H1 (cell line): ENCODE data around the gene NFIC. TPM values are rescaled to one million over a fixed set of nuclear protein-coding genes. Genes with fewer than 3 reads are reported as not detected.

Source experiments
- CTCF ChIA-PET: fragments of 300-600 bp; sonication (Branson Sonifier 250); formaldehyde crosslinking; loops from one replicate; lab custom pipeline; 2021; ENCODE audit not compliant: partially characterized antibody; lab: Charles Lee
- POLR2A ChIA-PET: fragments of 300-600 bp; sonication (Branson Sonifier 250); formaldehyde crosslinking; loops from one replicate; lab custom pipeline; 2021; ENCODE audit warnings: inconsistent platforms; ENCODE audit not compliant: partially characterized antibody; lab: Charles Lee
- DNase-seq, 2 experiments: peaks; one replicate each; pipeline versions ENCODE4 v3.0.0 to v3.0.0-alpha.2; 2010 to 2022; ENCODE audit warnings: low spot score in 2 of 2, low read depth in 1 of 2, mixed read lengths in 1 of 2
- FAIRE-seq: peaks from 2 replicates; lab custom pipeline; 2011; peaks lifted over from hg19 to GRCh38; lab: Jason Lieb, UNC
- H2AFZ ChIP-seq: 2 replicates; pipeline ENCODE4 v1.8.1; 2012; ENCODE audit warnings: low read length, inconsistent platforms
- H2AK5ac ChIP-seq: 2 replicates; pipeline ENCODE4 v1.6.1; 2013; ENCODE audit warnings: low read depth, low read length
- H2BK120ac ChIP-seq: replicated peaks from 2 replicates; pipeline ENCODE3; 2013; ENCODE audit warnings: low read depth, low read length, inconsistent platforms
- H2BK12ac ChIP-seq: 2 replicates; pipeline ENCODE4 v1.6.1; 2013; ENCODE audit warnings: low read depth, low read length
- H2BK15ac ChIP-seq: 2 replicates; pipeline ENCODE4 v1.6.1; 2013; ENCODE audit warnings: low read length
- H2BK20ac ChIP-seq: 2 replicates; pipeline ENCODE4 v1.6.1; 2013; ENCODE audit warnings: low read length
- H2BK5ac ChIP-seq: 2 replicates; pipeline ENCODE4 v1.6.1; 2013; ENCODE audit warnings: low read depth, low read length
- H3K14ac ChIP-seq: 2 replicates; pipeline ENCODE4 v1.6.1; 2013; ENCODE audit warnings: inconsistent platforms; ENCODE audit not compliant: insufficient read length
- H3K18ac ChIP-seq: 2 replicates; pipeline ENCODE4 v1.6.1; 2013; ENCODE audit warnings: low read length; ENCODE audit errors: extremely low read depth
- H3K23ac ChIP-seq: 2 replicates; pipeline ENCODE4 v1.6.1; 2013; ENCODE audit warnings: inconsistent platforms; ENCODE audit not compliant: insufficient read length
- H3K23me2 ChIP-seq: 2 replicates; pipeline ENCODE4 v1.6.1; 2013; ENCODE audit warnings: low read depth, low read length
- H3K27ac ChIP-seq: 2 replicates; pipeline ENCODE4 v1.6.1; 2011; ENCODE audit warnings: low read depth, low read length, inconsistent platforms
- H3K27me3 ChIP-seq, 4 experiments: replicated peaks in 1 of 4; 1 replicate in 1 of 4; 2 replicates in 3 of 4; pipeline versions ENCODE4 v1.6.1 to v1.8.1; 2011 to 2013; ENCODE audit warnings: low read length in 3 of 4, mild to moderate bottlenecking in 3 of 4, inconsistent platforms in 2 of 4, mixed read lengths in 2 of 4, moderate library complexity in 1 of 4; ENCODE audit not compliant: control insufficient read depth in 3 of 4, insufficient read depth in 3 of 4; ENCODE audit errors: extremely low read depth in 1 of 4
- H3K36me3 ChIP-seq, 4 experiments: 2 replicates each; pipeline versions ENCODE4 v1.6.1 to v1.8.1; 2011 to 2013; ENCODE audit warnings: mild to moderate bottlenecking in 4 of 4, low read length in 3 of 4, moderate library complexity in 2 of 4, control low read depth in 1 of 4, inconsistent platforms in 1 of 4; ENCODE audit not compliant: insufficient read depth in 4 of 4, control insufficient read depth in 2 of 4
- H3K4ac ChIP-seq: replicated peaks from 2 replicates; pipeline ENCODE3; 2013; ENCODE audit warnings: low read length, low read depth, mixed read lengths, inconsistent platforms; ENCODE audit not compliant: insufficient read length
- H3K4me1 ChIP-seq, 4 experiments: replicated peaks in 1 of 4; 1 replicate in 1 of 4; 2 replicates in 3 of 4; pipeline versions ENCODE4 v1.6.1 to v1.8.1; 2011 to 2013; ENCODE audit warnings: low read length in 3 of 4, inconsistent platforms in 2 of 4, mixed read lengths in 1 of 4; ENCODE audit not compliant: insufficient read depth in 4 of 4, control insufficient read depth in 3 of 4
- H3K4me2 ChIP-seq, 2 experiments: 2 replicates each; pipeline versions ENCODE4 v1.6.1 to v1.8.1; 2011 to 2013; ENCODE audit warnings: low read depth in 2 of 2, low read length in 2 of 2, control low read depth in 1 of 2, inconsistent platforms in 1 of 2, mild to moderate bottlenecking in 1 of 2; ENCODE audit not compliant: insufficient read depth in 1 of 2
- H3K4me3 ChIP-seq, 4 experiments: fragments of 200-600, 300-600 bp in 1 of 4; sonication (generic), shearing (Covaris generic), sonication (Bioruptor Twin) in 1 of 4; 2 replicates each; pipeline versions ENCODE4 v1.5.1 to v1.8.1; 2011 to 2016; ENCODE audit warnings: low read length in 4 of 4, low read depth in 3 of 4, control low read depth in 2 of 4, inconsistent platforms in 2 of 4, mild to moderate bottlenecking in 2 of 4, mixed read lengths in 1 of 4, moderate library complexity in 1 of 4; ENCODE audit not compliant: insufficient read depth in 2 of 4; ENCODE audit errors: extremely low read depth in 1 of 4
- H3K56ac ChIP-seq: replicated peaks from 2 replicates; pipeline ENCODE3; 2013; ENCODE audit warnings: low read depth, mild to moderate bottlenecking, mixed read lengths, low read length, inconsistent platforms; ENCODE audit not compliant: insufficient read length
- H3K79me1 ChIP-seq: 2 replicates; pipeline ENCODE4 v1.6.1; 2013; ENCODE audit warnings: low read depth, low read length, control low read depth
- H3K79me2 ChIP-seq, 2 experiments: 2 replicates each; pipeline versions ENCODE4 v1.6.1 to v1.8.1; 2012 to 2013; ENCODE audit warnings: low read length in 2 of 2, mild to moderate bottlenecking in 2 of 2, inconsistent platforms in 1 of 2; ENCODE audit not compliant: insufficient read depth in 2 of 2, control insufficient read depth in 1 of 2
- H3K9ac ChIP-seq, 4 experiments: replicated peaks in 1 of 4; 1 replicate in 1 of 4; 2 replicates in 3 of 4; pipeline versions ENCODE4 v1.6.1 to v1.8.1; 2011 to 2013; ENCODE audit warnings: low read depth in 3 of 4, low read length in 3 of 4, control low read depth in 2 of 4, mild to moderate bottlenecking in 2 of 4, moderate library complexity in 2 of 4, inconsistent platforms in 1 of 4; ENCODE audit errors: extremely low read depth in 1 of 4
- H3K9me3 ChIP-seq, 2 experiments: 2 replicates each; pipeline versions ENCODE4 v1.6.1 to v1.8.1; 2012 to 2013; ENCODE audit warnings: mild to moderate bottlenecking in 2 of 2, moderate library complexity in 2 of 2, control low read depth in 1 of 2, inconsistent platforms in 1 of 2, low read depth in 1 of 2, low read length in 1 of 2, mixed read lengths in 1 of 2; ENCODE audit not compliant: insufficient read depth in 2 of 2
- H4K20me1 ChIP-seq, 2 experiments: replicated peaks in 1 of 2; 2 replicates each; pipeline versions ENCODE3 to v1.8.1; 2011 to 2013; ENCODE audit warnings: inconsistent platforms in 2 of 2, low read length in 2 of 2, mild to moderate bottlenecking in 1 of 2; ENCODE audit not compliant: insufficient read depth in 2 of 2, control insufficient read depth in 1 of 2
- H4K5ac ChIP-seq: 2 replicates; pipeline ENCODE4 v1.6.1; 2013; ENCODE audit warnings: low read length, low read depth, mixed read lengths, inconsistent platforms; ENCODE audit not compliant: insufficient read length
- H4K8ac ChIP-seq: 2 replicates; pipeline ENCODE4 v1.8.0; 2013; ENCODE audit warnings: mild to moderate bottlenecking, moderate library complexity, low read length, inconsistent platforms; ENCODE audit not compliant: insufficient read depth; ENCODE audit errors: extremely low read depth
- H4K91ac ChIP-seq: replicated peaks from 2 replicates; pipeline ENCODE3; 2013; ENCODE audit warnings: low read length, mixed read lengths, inconsistent platforms; ENCODE audit not compliant: insufficient read length
- ASH2L ChIP-seq: fragments of 200-600, 300-600 bp; sonication (generic); IDR thresholded peaks from one replicate; pipeline ENCODE4 v1.7.1; 2017; ENCODE audit warnings: low read length
- BRCA1 ChIP-seq: IDR thresholded peaks from 2 replicates; pipeline ENCODE4 v1.6.1; 2012; ENCODE audit warnings: low read depth, low read length, improper control_type of control experiment
- CBX8 ChIP-seq: fragments of 300-800, 300-1000 bp; sonication (generic); IDR thresholded peaks from 2 replicates; pipeline ENCODE4 v1.7.1; 2016; ENCODE audit warnings: low read depth, low read length, borderline replicate concordance
- CHD1 ChIP-seq: IDR thresholded peaks from 2 replicates; pipeline ENCODE4 v1.6.1; 2012; ENCODE audit warnings: low read depth, low read length, improper control_type of control experiment
- KDM1A ChIP-seq: fragments of 200-600, 300-600 bp; sonication (generic); IDR thresholded peaks from 2 replicates; pipeline ENCODE4 v1.7.1; 2016; ENCODE audit warnings: mild to moderate bottlenecking, low read length, borderline replicate concordance
- RNF2 ChIP-seq: fragments of 200-900, 300-1000 bp; sonication (generic); IDR thresholded peaks from 2 replicates; pipeline ENCODE4 v1.7.1; 2016; ENCODE audit warnings: borderline replicate concordance, low read depth, mild to moderate bottlenecking, antibody characterized with exemption, low read length; ENCODE audit not compliant: poor library complexity, severe bottlenecking; ENCODE audit errors: missing control alignments
- SIN3A ChIP-seq, 2 experiments: IDR thresholded peaks in 1 of 2; conservative IDR thresholded peaks in 1 of 2; 2 replicates each; pipeline ENCODE4 v1.6.1; 2011 to 2012; ENCODE audit warnings: low read length in 2 of 2, improper control_type of control experiment in 1 of 2, low read depth in 1 of 2, mild to moderate bottlenecking in 1 of 2
- SIRT6 ChIP-seq: IDR thresholded peaks from one replicate; pipeline ENCODE4 v1.7.1; 2012; ENCODE audit warnings: low read length, inconsistent platforms
- SP2 ChIP-seq: IDR thresholded peaks from 2 replicates; pipeline ENCODE4 v1.6.1; 2012; ENCODE audit warnings: mild to moderate bottlenecking, low read length, inconsistent platforms
- WGBS, 2 experiments: shearing (Covaris generic) in 1 of 2; methylation state at CpG; one replicate each; pipeline versions ENCODE4 v1.1.6 to v1.1.7; 2013 to 2015; ENCODE audit warnings: low lambda C conversion rate in 2 of 2, mixed read lengths in 2 of 2, inconsistent platforms in 1 of 2, low coverage in 1 of 2, missing lambda C conversion rate in 1 of 2; ENCODE audit not compliant: insufficient replicate concordance in 2 of 2, insufficient coverage in 1 of 2, insufficient read length in 1 of 2; ENCODE audit errors: extremely low coverage in 1 of 2, missing lambda C conversion rate in 1 of 2; 5-methylcytosine and 5-hydroxymethylcytosine counted together
- polyA plus RNA-seq, 7 experiments: library from polyadenylated mRNA; depleted of rRNA in 3 of 7; stranded (reverse) in 5 of 7; unstranded in 2 of 7; fragments of >200 nt in 5 of 7; fragments of 200-250 nt in 2 of 7; gene quantifications; 1 replicate in 5 of 7; 2 replicates in 1 of 7; 4 replicates in 1 of 7; pipeline versions ENCODE4 v1.2.1 to v1.2.3, GENCODE V29; 2011 to 2013; ENCODE audit warnings: missing spikeins in 2 of 7, mixed read lengths in 2 of 7
- total RNA-seq: library from RNA; stranded (reverse); fragmentation: NEBNext Ultra II Directional; extraction: Animal tissue kit (Norgen Biotek cat#: 25700); gene quantifications from 2 replicates; pipeline ENCODE4 v1.2.1, GENCODE V29; 2021

The NFIC gene
- total and polyA plus RNA-seq, 2 of the 8 experiments (the other 6 are each of a cell fraction or from before 2014, with no cell fraction given) = 0.56 to 3.2 TPM

DNA sequence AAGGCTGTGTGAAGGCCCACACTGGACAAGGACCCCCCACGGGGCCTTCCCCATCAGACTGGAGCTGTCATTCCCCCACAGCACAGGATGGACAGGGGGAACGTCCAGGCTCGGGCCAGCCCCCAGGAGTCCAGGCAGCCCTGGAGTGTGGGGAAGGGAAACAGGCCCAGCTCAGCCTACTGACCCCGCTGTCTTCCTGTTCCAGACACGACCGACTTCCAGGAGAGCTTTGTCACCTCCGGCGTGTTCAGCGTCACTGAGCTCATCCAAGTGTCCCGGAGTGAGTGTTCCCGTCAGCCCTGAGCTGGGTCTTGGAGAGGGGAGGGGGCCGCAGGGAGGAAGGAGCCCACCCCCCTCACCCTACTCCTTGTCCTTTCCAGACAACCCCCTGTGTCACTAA lies 66.9 kb downstream of the NFIC start:
- no peak for TF ChIP-seq SP2
- TF ChIP-seq RNF2 = no peak
- no peak for TF ChIP-seq CBX8
- TF ChIP-seq SIN3A (conservative IDR thresholded peaks at IDR 0.05 in 1 of 2, IDR thresholded peaks at IDR 0.05 in 1 of 2; ENCODE audit: low read depth in 1 of 2, low read length in 2 of 2) = no peak
- no peak for TF ChIP-seq BRCA1
- TF ChIP-seq ASH2L = no peak
- TF ChIP-seq SIRT6 = no peak
- TF ChIP-seq CHD1 = no peak
- no peak for TF ChIP-seq KDM1A
- POLR2A ChIA-PET = interaction anchor here (1.0 kb wide), 1 partner anchor 87 kb away, joined by 4 read pairs; no protein-coding TSS in a partner anchor
- CTCF ChIA-PET = interaction anchor here (0.8 to 6.9 kb wide), 5 partner anchors 25 to 108 kb away, joined by 3 to 77 read pairs (median 4); no protein-coding TSS in a partner anchor

More for the DNA sequence above, 66.9 kb downstream of the NFIC start:
- no peak overlapping the region for H3K27ac ChIP-seq
- no peak overlapping the region for H3K9ac ChIP-seq
- no peak overlapping the region for H4K8ac ChIP-seq
- no peak overlapping the region for H4K91ac ChIP-seq
- no peak overlapping the region for H3K4me2 ChIP-seq
- H3K56ac ChIP-seq = no peak overlapping the region
- no peaks in the 10 kb centered on the region for H4K20me1 ChIP-seq
- H2BK120ac ChIP-seq = no peak overlapping the region
- peaks cover 0 to 6% (median 4%) of the 10 kb centered on the region in 4 experiments; a peak in 4 of 7 replicates for H3K4me1 ChIP-seq
- H2BK5ac ChIP-seq = no peak overlapping the region
- H2BK12ac ChIP-seq = no peak overlapping the region
- peaks cover 4% of the 10 kb centered on the region for H3K23me2 ChIP-seq
- FAIRE-seq = no peak
- no peaks in the 10 kb centered on the region for H3K9me3 ChIP-seq
- no peaks in the 10 kb centered on the region for H3K79me2 ChIP-seq
- H3K4ac ChIP-seq = no peak overlapping the region
- DNase-seq = no peak
- no peak overlapping the region for H2AFZ ChIP-seq
- H2BK20ac ChIP-seq = no peak overlapping the region
- peaks cover 0 to 3% (median 1%) of the 10 kb centered on the region in 4 experiments; a peak in 3 of 7 replicates for H3K27me3 ChIP-seq
- no peak overlapping the region for H3K14ac ChIP-seq
- H2BK15ac ChIP-seq = no peak overlapping the region
- H2AK5ac ChIP-seq = no peak overlapping the region
- H3K18ac ChIP-seq = no peak overlapping the region
- no peak overlapping the region for H3K4me3 ChIP-seq
- WGBS, 2 experiments = 79% methylated on average over 12 of the region's 12 CpGs; no CpG with 5 or more reads in 1 of the 2 experiments
- H3K36me3 ChIP-seq = no peaks in the 10 kb centered on the region
- H3K79me1 ChIP-seq = no peaks in the 10 kb centered on the region
- H3K23ac ChIP-seq = no peak overlapping the region
- H4K5ac ChIP-seq = no peak overlapping the region
